H1 (cell line): ENCODE results near the gene MGAT2.

ENCODE experiments used
- CTCF ChIP-seq, 3 experiments: IDR thresholded peaks; 1 replicate in 2 of 3; 2 replicates in 1 of 3; pipeline versions ENCODE4 v1.5.1 to v1.6.1; 2011; ENCODE audit warnings: low read length in 3 of 3, mild to moderate bottlenecking in 3 of 3, inconsistent platforms in 2 of 3, low read depth in 1 of 3, moderate library complexity in 1 of 3; ENCODE audit not compliant: insufficient read depth in 1 of 3; ENCODE audit errors: control extremely low read depth in 1 of 3
- GABPA ChIP-seq: IDR thresholded peaks from 2 replicates; pipeline ENCODE4 v1.6.1; 2011; ENCODE audit warnings: mild to moderate bottlenecking, low read length, moderate library complexity, borderline replicate concordance; ENCODE audit not compliant: insufficient read depth
- JUND ChIP-seq: IDR thresholded peaks from 2 replicates; pipeline ENCODE4 v1.6.1; 2011; ENCODE audit warnings: mild to moderate bottlenecking, improper control_type of control experiment, low read length
- POLR2A ChIP-seq, 2 experiments: IDR thresholded peaks; 1 replicate in 1 of 2; 2 replicates in 1 of 2; pipeline ENCODE4 v1.6.1; 2011; ENCODE audit warnings: low read depth in 2 of 2, low read length in 2 of 2, mild to moderate bottlenecking in 2 of 2; ENCODE audit errors: control extremely low read depth in 1 of 2
- POLR2AphosphoS5 ChIP-seq: IDR thresholded peaks from 2 replicates; pipeline ENCODE4 v1.6.1; 2011; ENCODE audit warnings: low read depth, low read length
- SP4 ChIP-seq: IDR thresholded peaks from 2 replicates; pipeline ENCODE4 v1.6.1; 2012; ENCODE audit warnings: low read length, inconsistent platforms
- TAF7 ChIP-seq: optimal IDR thresholded peaks from 2 replicates; pipeline ENCODE3; 2011; ENCODE audit warnings: low read depth, mild to moderate bottlenecking, inconsistent platforms, low read length, moderate library complexity, borderline replicate concordance
- TBP ChIP-seq: IDR thresholded peaks from 2 replicates; pipeline ENCODE4 v1.6.1; 2011; ENCODE audit warnings: low read depth, low read length, improper control_type of control experiment
- USF2 ChIP-seq: IDR thresholded peaks from 2 replicates; pipeline ENCODE4 v1.6.1; 2011; ENCODE audit warnings: low read length, improper control_type of control experiment
- YY1 ChIP-seq: IDR thresholded peaks from 2 replicates; pipeline ENCODE4 v1.6.1; 2011; ENCODE audit warnings: low read depth, mild to moderate bottlenecking, low read length

- TF ChIP-seq CTCF (IDR thresholded peaks at IDR 0.05; ENCODE audit: control extremely low read depth in 1 of 3, insufficient read depth in 1 of 3, low read depth in 1 of 3, low read length in 3 of 3) (no peak), GABPA (no peak), POLR2A (IDR thresholded peaks at IDR 0.05; ENCODE audit: control extremely low read depth in 1 of 2, low read depth in 2 of 2, low read length in 2 of 2) (no peak), SP4 (no peak), TBP (no peak), YY1 (no peak), JUND (no peak), POLR2AphosphoS5 (no peak), USF2 (no peak), TAF7 (no peak)
Measured at GRCh38 chr14:49619730-49620129, 869 bp upstream of the MGAT2 start.
